Activated T-cell treated with anti-CD3 and anti-CD28 coated beads for 48 hours (primary cell): ENCODE data around the gene PPIG.
"Not testable (repeated sequence)": the region's sequence is repeated elsewhere in the genome, so short reads cannot be mapped to it uniquely, and the experiment has no call there.

Experiments used
- DNase-seq: peaks from one replicate; pipeline ENCODE4 v3.0.0-alpha.2; 2020; ENCODE audit warnings: low read depth

The PPIG gene

GRCh38 chr2:169596546-169596945 lies 12.4 kb downstream of the PPIG start:
- not testable (repeated sequence) for DNase-seq

- DNase-seq, result no peak
Measured at GRCh38 chr2:169598982-169599381, 14.8 kb downstream of the PPIG start.

GRCh38 chr2:169599568-169599967 lies 15.4 kb downstream of the PPIG start:
- no peak for DNase-seq

DNA sequence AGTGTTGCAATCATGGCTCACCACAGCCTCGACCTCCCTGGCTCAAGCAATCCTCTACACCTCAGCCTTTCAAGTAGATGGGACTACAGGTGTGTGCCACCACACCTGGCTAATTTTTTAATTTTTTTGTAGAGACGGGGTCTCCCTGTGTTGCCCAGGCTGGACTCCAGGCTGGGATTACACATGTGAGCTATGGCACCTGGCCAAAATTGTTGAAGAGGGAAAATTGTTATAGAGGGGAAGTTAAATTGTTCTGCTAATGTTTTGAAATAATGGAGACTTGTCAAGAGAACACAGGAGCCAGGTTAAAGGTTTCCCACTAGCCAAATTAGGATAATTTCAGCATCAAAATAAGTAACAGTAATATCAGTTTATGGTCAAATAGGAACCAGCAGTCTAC lies 25.1 kb downstream of the PPIG start:
- no peak for DNase-seq

DNA sequence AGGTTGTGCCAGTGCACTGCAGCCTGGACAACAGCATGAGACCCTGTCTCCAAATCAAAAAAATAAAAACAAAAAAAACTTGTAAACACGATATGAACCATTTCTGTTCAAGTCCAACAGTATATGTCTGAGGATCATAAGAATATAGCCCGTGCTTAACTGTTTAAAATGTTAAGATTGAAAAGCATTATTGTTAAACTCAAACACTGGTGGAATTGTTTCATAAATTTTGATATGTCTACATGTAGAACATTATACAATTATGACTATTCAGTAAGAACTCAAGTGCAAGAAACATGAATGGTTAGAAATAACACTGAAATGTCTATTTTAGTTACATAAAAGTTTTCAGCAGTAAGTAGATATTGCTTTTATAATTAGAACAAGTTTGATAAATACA lies 29.7 kb downstream of the PPIG start:
- no peak for DNase-seq

- not testable (repeated sequence) for DNase-seq
Measured at GRCh38 chr2:169615982-169616381, 31.8 kb downstream of the PPIG start.

DNA sequence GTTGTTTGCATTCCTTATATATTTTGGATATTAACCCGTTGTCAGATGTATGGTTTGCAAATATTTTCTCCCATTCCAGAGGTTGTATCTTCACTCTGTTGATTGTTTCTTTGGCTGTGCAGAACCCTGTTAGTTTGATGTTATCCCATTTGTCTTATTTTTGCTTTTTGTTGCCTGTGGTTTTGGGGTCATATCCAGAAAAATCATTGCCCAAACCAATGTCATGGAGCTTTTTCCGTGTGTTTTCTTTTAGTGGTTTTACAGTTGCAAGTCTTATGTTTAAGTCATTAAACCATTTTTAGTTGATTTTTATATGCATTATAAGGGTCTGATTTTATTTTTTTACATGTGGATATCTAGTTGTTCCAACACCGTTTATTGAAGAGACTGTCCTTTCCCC lies 35.8 kb downstream of the PPIG start:
- DNase-seq, result no peak

GRCh38 chr2:169620509-169620908 lies 36.4 kb downstream of the PPIG start:
- no peak for DNase-seq

GRCh38 chr2:169623235-169623634 lies 39.1 kb downstream of the PPIG start:
- DNase-seq, result no peak

- no peak for DNase-seq
Measured at GRCh38 chr2:169625781-169626180, 41.6 kb downstream of the PPIG start.

DNA sequence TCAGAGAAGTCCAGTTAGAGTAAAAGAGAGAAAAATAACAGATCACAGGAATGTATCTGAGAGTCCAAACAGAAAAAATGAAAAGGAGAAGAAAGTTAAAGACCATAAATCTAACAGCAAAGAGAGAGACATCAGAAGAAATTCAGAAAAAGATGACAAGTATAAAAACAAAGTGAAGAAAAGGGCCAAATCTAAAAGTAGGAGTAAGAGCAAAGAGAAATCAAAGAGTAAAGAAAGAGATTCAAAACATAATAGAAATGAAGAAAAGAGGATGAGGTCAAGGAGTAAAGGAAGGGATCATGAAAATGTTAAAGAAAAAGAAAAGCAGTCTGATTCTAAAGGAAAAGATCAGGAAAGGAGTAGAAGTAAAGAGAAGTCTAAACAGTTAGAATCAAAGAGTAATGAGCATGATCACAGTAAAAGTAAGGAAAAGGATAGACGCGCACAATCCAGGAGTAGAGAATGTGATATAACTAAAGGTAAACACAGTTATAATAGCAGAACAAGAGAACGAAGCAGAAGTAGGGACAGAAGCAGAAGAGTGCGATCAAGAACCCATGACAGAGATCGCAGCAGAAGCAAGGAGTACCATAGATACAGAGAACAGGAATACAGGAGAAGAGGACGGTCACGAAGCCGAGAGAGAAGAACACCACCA lies 52.4 kb downstream of the PPIG start:
- no peak for DNase-seq

DNA sequence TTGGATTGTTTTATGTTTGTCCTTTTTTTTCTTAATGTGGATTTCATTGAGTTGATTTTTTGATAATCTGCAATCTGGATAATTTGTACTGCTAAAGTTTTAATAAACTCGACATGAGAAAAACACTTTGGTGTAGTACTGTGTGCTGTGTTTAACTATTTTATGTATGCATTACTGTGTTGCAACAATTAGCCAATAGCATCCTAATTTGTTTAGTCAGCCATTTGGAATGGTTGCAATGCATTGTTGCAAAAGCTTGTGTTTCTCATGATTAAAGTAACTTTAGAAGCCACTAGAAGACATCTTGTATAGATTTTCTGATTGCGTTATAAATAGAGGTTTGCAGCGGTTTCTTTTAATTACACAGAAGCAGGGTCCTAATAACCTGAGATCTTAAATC lies 53.5 kb downstream of the PPIG start:
- no peak for DNase-seq

DNA sequence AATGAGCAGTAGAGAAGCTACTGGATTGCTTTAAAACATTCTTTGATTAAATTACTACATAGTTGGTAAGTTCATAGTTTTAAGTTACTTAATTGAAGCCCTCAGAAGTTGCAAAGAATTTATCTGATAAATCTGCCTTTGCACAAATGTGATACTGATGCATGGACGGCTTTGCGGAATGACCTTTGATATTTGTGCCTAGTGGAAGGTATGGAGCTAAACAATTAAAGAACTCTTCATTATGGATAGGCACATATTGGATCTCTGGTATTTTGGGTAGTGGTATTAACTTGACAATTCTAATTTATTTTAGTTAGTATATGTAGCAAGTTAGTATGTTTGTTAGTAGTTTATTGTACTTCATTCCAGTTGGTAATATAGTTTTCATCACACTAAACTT lies 56.0 kb downstream of the PPIG start:
- no peak for DNase-seq

DNA sequence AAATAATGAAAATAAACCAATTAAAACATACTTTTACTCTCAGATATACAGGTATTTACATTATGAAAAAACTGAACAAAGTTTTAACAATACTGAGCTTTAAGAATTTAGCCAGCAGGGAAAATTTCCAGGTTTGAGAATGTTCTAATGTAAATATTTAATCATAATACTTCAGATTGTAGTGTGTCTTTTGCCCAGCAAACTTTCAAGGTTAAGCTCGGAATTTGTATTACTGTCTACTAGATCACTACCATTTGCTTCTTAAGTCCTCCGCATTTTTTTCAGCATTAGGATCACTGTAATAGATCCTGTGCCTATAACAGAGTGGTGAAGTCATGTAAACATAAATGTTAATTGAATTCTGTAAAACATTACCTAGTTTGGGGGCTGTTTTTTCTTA lies 57.3 kb downstream of the PPIG start:
- no peak for DNase-seq

GRCh38 chr2:169644173-169644572 lies 60.0 kb downstream of the PPIG start:
- DNase-seq, result no peak

DNA sequence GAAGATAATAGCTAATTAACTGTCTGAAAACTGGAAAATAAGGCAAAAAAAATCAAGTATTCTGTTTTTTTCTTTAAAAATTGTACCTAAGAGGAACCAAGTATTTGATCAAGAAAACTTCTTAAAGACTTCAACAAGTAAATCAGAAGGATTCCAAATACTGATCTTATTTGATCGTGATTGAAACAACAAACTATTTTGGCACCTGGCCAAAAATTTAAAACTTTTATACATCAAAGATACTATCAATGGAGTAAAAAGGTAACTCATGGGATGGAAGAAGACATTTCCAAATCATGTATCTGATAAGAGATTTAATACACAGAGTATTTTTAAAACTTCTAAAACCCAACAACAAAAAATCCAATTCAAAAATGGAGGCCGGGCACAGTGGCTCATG lies 63.3 kb downstream of the PPIG start:
- DNase-seq, result no peak

DNA sequence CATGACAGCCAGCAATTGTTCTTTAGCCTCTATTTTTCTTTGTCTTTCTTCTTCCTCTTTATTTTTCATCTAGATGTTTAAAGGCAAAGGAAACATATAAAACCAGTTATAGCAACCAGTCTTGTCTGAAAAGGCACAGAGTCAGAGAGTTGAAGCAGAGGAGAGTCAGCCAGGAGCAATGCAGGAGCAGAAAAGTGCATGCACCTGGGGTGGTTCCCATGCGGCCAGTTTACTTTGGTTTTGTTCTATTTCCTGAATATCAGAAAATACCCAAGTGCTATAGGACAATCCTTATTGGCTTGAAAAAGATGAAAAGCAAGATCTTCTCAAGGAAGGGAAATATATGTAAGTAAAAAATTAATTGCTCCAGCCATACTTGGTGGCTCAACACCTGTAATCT lies 65.1 kb downstream of the PPIG start:
- DNase-seq, result no peak

DNA sequence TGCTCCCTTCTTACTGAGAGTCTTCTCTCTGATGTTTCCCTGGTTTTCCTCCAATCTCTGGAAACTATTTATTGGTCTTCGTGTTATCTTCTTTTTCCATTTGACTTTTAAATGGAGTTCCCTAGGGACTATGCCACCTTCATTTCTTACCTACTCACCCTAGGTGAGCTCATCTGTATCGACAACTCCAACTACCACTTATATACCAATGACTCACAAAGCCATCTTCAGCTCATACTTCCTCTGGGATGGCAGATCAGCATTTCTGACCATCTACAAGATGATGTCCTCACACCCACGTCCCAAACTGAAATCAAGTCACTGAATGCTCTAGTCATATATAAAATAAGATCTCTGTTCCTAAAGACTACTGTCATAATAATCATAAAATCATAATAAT lies 69.5 kb downstream of the PPIG start:
- no peak for DNase-seq

GRCh38 chr2:169656164-169656563 lies 72.0 kb downstream of the PPIG start:
- no peak for DNase-seq

- no peak for DNase-seq
Measured at GRCh38 chr2:169658877-169659276, 74.7 kb downstream of the PPIG start.

DNA sequence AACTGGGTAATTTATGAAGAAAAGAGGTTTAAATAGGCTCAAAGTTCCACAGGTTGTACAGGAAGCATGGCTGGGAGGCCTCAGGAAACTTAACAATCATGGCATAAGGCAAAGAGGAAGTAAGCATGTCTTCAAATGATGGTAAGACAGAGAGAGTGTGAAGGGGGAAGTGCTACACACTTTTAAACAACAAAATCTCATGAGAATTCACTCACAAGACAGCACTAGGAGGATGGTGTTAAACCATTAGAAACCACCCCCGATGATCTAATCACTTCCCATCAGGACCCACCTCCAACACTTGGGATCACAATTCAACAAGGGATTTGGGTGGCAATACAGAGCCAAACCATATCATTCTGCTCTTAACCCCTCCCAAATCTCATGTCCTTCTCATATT lies 75.2 kb downstream of the PPIG start:
- no peak for DNase-seq

GRCh38 chr2:169661265-169661664 lies 77.1 kb downstream of the PPIG start:
- no peak for DNase-seq

DNA sequence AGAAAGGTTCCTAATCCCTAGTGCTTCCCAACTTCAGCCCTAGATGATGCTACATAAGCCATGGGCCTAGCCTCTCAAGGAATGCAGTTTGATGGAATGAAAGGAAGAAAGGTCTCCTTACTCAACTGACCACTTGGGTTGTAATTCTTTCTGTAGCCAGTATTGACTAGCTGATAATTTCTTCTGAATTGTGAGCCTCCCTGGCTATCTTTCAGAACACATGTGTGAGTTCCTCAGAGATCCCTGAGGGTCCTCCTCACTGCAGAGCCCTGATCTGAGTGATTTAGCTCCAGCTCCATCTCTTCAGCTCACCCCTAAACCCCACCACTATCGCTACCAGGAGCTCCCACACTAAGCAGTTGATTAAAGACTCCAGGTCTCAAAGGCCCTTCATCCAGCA lies 78.6 kb downstream of the PPIG start:
- DNase-seq, result no peak

DNA sequence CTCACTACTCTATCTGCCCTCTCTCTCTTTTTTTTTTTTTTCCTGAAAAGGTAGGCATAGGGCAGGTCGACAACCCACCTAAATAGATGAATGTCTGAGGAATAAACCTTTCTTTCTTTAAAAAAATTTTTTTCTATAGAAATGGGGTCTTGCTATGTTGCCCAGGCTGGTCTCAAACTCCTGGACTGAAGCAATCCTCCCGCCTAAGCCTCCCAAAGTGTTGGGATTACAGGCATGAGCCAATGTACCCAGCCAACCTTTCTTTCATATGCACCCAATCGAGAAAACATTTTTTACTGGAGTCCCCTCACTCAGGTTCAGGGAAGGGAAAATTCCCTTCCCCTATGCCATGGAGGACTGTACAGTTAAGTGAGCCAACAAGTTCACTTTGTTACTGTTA lies 79.1 kb downstream of the PPIG start:
- no peak for DNase-seq

- no peak for DNase-seq
Measured at GRCh38 chr2:169664600-169664977, 80.4 kb downstream of the PPIG start.
